Vagina (tissue), 2 donors: ENCODE results near the gene ATF5.

Source experiments
- POLR2A ChIP-seq, 2 donors: fragments of 450-650 bp; IDR thresholded peaks; one replicate each; pipeline ENCODE4 v1.6.1; 2017; ENCODE audit warnings: antibody characterized with exemption in 2 of 2, mild to moderate bottlenecking in 2 of 2, moderate library complexity in 2 of 2
- TF ChIP-seq, protein P1 (sequence below), 3 experiments: fragments of 450-650 bp in 2 of 3; fragments of 200-600 bp in 1 of 3; sonication (generic) in 1 of 3; IDR thresholded peaks; one replicate each; pipeline ENCODE4 v1.5.1; 2017 to 2019; ENCODE audit warnings: antibody characterized with exemption in 3 of 3, mild to moderate bottlenecking in 2 of 3, moderate library complexity in 2 of 3

DNA sequence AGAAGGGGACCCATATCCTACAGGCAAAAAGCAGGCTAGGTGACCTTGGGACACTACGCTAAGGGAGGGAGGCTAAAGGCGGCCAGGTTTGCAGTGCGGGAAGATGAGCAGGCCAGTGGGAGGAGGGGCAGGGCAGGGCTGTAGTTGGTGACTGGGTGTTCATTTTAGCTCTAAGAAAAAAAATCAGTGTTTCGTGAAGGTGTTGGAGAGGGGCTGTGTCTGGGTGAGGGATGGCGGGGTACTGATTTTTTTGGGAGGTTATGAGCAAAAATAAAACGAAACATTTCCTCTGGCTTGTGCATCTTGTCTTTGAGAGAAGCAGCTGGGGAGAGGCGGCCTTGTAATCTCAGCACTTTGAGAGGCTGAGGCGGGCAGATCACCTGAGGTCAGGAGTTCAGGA lies 4.6 kb downstream of the ATF5 start:
- TF ChIP-seq, protein P1, sequence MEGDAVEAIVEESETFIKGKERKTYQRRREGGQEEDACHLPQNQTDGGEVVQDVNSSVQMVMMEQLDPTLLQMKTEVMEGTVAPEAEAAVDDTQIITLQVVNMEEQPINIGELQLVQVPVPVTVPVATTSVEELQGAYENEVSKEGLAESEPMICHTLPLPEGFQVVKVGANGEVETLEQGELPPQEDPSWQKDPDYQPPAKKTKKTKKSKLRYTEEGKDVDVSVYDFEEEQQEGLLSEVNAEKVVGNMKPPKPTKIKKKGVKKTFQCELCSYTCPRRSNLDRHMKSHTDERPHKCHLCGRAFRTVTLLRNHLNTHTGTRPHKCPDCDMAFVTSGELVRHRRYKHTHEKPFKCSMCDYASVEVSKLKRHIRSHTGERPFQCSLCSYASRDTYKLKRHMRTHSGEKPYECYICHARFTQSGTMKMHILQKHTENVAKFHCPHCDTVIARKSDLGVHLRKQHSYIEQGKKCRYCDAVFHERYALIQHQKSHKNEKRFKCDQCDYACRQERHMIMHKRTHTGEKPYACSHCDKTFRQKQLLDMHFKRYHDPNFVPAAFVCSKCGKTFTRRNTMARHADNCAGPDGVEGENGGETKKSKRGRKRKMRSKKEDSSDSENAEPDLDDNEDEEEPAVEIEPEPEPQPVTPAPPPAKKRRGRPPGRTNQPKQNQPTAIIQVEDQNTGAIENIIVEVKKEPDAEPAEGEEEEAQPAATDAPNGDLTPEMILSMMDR (IDR thresholded peaks at IDR 0.05): no peak
- no peak for TF ChIP-seq POLR2A (IDR thresholded peaks at IDR 0.05)
